GM13977 (cell line): ENCODE measurements around the gene NFATC2.

Source experiments
- DNase-seq: peaks from one replicate; pipeline ENCODE4 v3.0.0; 2012; ENCODE audit warnings: low spot score
- in situ Hi-C: fragments of 300-500 bp; cut with MboI; formaldehyde crosslinking; loops from one replicate; pipeline ENCODE4 v1.12.0; 2022; ENCODE audit warnings: low sequenced_read_pairs, low pct_unique_long_range_greater_than_20kb, mixed read lengths, inconsistent platforms; ENCODE audit not compliant: unreplicated experiment
- TF ChIP-seq, protein P1 (sequence below): IDR thresholded peaks from 2 replicates; pipeline ENCODE4 v1.5.1; 2012; ENCODE audit warnings: mild to moderate bottlenecking, control low read depth; ENCODE audit not compliant: insufficient read depth; ENCODE audit errors: extremely low read depth, missing control alignments

The NFATC2 gene

DNA sequence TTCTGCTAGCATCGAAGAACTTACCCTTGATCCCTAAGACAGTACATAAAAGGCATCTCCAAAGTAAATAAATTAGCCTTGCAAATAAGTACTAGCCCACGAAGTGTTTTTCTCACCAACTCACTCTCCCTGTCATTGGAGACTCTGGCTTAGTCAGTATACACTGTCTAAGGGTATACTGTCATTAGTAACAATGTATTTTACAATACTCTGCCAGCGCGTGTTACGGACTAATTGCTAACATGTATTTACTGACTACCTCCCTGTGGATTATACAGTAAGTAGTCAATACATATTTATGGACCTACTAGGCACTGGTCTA lies 72.1 kb downstream of the NFATC2 start:
- DNase-seq, result no peak
- in situ Hi-C loops, result no loop called here
- TF ChIP-seq, protein P1, sequence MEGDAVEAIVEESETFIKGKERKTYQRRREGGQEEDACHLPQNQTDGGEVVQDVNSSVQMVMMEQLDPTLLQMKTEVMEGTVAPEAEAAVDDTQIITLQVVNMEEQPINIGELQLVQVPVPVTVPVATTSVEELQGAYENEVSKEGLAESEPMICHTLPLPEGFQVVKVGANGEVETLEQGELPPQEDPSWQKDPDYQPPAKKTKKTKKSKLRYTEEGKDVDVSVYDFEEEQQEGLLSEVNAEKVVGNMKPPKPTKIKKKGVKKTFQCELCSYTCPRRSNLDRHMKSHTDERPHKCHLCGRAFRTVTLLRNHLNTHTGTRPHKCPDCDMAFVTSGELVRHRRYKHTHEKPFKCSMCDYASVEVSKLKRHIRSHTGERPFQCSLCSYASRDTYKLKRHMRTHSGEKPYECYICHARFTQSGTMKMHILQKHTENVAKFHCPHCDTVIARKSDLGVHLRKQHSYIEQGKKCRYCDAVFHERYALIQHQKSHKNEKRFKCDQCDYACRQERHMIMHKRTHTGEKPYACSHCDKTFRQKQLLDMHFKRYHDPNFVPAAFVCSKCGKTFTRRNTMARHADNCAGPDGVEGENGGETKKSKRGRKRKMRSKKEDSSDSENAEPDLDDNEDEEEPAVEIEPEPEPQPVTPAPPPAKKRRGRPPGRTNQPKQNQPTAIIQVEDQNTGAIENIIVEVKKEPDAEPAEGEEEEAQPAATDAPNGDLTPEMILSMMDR, result no peak

DNA sequence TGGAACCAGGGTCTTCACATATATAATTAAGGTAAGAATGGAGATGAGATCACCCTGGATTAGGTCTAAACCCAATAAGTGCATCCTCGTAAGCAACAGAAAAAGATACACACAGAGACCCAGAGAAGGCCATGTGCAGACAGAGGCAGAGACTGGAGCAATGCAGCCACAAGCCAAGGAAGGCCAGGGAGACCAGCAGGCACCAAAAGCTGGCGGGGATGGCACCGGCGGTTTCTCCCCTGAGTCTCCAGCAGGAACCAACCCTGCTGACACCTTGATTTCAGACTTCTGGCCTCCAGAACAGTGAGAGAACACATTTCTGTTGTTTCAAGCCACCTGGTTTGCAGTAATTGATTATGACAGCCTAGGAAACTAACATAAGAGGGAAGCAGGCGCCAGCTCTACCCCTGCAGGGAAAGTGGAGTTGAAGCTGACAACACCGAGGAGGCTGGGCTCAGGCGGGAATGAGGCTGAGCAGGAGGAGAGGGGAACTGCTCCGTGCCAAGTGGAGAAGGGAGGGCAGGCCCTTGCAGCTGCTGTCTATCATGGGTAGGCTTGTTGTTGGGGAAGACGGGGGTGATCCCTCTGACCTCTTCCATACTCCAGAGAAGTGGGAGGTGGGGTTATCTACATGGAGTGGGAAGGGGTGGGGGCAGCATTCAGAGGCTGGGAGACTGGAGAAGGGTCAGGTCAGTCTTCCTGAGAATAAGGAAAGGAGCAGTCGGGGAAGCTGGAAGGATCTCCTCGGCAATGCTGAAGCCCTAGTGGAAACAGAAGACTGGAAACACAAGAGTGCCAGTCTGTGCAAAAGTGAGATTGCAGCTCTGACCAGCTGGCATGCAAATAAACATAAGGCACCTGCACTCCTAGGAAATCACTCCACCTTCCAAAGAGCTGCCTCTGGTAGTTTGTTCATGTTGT lies 72.7 kb downstream of the NFATC2 start:
- TF ChIP-seq, protein P1, result no peak
- no peak for DNase-seq
- in situ Hi-C loops, result no loop called here

DNA sequence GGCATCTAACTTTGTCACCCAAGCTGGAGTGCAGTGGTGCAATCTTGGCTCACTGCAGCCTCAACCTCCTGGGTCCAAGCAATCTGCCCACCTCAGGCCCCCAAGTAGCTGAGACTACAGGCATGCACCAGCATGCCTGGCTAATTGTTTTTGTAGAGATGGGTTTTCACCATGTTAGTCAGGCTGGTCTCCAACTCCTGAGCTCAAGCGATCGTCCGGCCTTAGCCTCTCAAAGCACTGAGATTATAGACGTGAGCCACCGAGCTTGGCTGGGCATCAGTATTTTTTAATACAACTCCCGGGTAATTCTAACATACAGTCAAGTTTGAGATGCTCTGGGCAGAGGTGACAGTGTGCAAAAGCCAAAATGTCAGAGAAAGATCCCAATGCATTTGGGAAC lies 73.5 kb downstream of the NFATC2 start:
- TF ChIP-seq, protein P1, result no peak
- in situ Hi-C loops, result no loop called here
- no peak for DNase-seq

DNA sequence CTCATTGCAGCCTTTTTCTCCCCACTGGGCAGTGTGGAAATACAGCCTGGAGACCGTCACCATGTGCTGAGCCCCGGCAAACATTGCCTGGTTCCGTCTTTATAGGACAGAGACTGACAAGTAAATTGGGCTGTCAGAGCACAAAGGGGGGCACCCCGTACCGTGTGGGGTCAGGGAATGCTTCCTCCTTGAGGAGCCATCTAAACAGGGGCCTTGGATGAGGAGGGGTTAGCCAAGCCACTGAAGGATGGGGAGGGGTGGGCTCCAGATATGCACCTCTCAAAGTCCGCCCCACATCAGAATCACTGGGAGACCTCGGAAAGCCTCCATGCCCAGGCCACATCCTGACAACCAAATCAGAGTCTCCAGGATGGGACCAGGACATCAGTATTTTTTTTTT lies 73.9 kb downstream of the NFATC2 start:
- no peak for DNase-seq
- TF ChIP-seq, protein P1, result no peak
- in situ Hi-C loops, result no loop called here

DNA sequence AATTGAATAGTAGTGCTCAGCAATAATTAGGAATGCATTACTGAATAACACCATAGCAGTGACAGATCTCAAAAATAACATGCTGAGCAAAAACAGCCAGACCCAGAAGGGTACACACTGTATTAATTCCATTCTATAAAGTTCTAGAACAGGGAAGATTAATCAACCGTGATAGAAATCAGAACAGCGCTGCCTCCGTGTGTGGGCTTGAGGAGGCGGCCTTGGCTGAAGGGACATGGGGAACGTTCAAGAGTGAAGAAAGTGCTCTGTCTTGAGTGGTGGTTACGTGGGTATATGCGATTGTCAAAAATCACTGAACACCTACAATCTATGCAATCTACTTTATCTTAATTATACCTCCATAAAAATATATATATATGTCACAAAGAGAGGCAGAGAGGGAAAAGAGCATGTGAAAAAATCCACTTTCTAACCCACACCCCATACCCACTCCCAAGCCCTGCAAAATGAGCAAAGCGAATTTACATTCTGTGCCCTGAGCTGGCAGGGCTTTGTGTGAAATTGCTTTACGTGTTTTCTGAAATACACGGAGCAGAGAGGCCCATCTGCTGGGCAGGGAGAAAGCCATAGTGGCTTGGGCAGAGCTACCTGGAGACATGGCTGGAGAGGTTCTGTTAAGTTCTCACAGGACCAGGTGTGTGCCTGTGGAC lies 74.4 kb downstream of the NFATC2 start:
- TF ChIP-seq, protein P1, result no peak
- in situ Hi-C loops, result no loop called here

DNA sequence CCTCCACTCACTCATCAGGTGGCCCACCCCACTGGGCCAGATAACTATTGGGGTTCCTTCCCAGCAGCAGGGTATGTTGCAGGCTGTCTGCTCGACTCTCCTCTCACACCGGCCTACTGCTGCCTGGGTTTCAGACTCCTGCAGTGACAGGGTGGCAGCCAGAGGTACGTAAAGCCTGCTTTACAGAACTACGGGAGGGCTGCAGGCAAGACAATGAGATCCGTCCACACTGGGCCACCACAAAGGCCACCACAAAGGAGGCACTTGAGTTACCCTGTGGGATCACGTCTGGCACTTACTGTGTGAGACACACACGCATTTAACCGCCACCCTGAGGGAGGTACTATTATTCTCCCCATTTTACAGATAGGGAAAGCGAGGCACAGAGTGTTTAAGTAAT lies 78.5 kb downstream of the NFATC2 start:
- TF ChIP-seq, protein P1, result no peak
- in situ Hi-C loops, result no loop called here
- DNase-seq, result no peak

More for the DNA sequence above, 74.4 kb downstream of the NFATC2 start:
- no peak for DNase-seq
